GM12865 (cell line): ENCODE data around the gene SERINC3.
A peak's percentile ranks its signal among the peaks of the same experiment; 100 is the strongest.

ENCODE experiments used
- DNase-seq: peaks from one replicate; pipeline ENCODE4 v3.0.0; 2010; ENCODE audit warnings: low read depth
- H3K4me3 ChIP-seq: 2 replicates; pipeline ENCODE4 v1.5.1; 2011; ENCODE audit warnings: mild to moderate bottlenecking, low read depth, low read length, control low read depth
- TF ChIP-seq, protein P1 (sequence below): IDR thresholded peaks from 2 replicates; pipeline ENCODE4 v1.5.1; 2011; ENCODE audit warnings: low read length, control low read depth, low read depth, inconsistent platforms; ENCODE audit not compliant: insufficient read depth; ENCODE audit errors: missing control alignments

The SERINC3 gene

DNA sequence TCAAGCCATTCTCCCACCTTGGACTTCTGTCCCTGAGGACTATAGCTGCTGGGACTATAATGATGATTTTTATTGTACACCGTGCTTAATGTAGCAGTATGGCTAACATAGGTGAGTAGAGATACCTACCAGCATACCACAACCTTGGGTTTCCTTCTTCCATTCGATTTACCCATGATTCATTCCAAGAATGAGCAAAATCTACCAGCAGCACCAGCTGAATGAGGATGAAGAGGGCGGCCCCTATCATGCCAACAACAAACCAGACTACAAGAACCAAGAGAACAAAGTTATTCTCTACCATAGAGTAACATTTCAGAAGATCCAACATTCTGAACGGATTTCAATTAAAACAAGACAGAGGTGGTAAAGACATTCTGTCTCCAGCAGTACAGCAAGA lies 12.1 kb downstream of the SERINC3 start:
- no peak for DNase-seq
- TF ChIP-seq, protein P1, sequence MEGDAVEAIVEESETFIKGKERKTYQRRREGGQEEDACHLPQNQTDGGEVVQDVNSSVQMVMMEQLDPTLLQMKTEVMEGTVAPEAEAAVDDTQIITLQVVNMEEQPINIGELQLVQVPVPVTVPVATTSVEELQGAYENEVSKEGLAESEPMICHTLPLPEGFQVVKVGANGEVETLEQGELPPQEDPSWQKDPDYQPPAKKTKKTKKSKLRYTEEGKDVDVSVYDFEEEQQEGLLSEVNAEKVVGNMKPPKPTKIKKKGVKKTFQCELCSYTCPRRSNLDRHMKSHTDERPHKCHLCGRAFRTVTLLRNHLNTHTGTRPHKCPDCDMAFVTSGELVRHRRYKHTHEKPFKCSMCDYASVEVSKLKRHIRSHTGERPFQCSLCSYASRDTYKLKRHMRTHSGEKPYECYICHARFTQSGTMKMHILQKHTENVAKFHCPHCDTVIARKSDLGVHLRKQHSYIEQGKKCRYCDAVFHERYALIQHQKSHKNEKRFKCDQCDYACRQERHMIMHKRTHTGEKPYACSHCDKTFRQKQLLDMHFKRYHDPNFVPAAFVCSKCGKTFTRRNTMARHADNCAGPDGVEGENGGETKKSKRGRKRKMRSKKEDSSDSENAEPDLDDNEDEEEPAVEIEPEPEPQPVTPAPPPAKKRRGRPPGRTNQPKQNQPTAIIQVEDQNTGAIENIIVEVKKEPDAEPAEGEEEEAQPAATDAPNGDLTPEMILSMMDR = no peak
- H3K4me3 ChIP-seq = no peak overlapping the region

GRCh38 chr20:44504402-44505307 lies 17.2 kb downstream of the SERINC3 start:
- TF ChIP-seq, protein P1 = no peak
- no peak for DNase-seq
- H3K4me3 ChIP-seq = no peak overlapping the region

GRCh38 chr20:44502968-44503367 lies 18.9 kb downstream of the SERINC3 start:
- H3K4me3 ChIP-seq = no peak overlapping the region
- DNase-seq = no peak
- TF ChIP-seq, protein P1 = no peak

GRCh38 chr20:44501448-44501847 lies 20.4 kb downstream of the SERINC3 start:
- no peak for DNase-seq
- no peak overlapping the region for H3K4me3 ChIP-seq
- TF ChIP-seq, protein P1 = no peak

DNA sequence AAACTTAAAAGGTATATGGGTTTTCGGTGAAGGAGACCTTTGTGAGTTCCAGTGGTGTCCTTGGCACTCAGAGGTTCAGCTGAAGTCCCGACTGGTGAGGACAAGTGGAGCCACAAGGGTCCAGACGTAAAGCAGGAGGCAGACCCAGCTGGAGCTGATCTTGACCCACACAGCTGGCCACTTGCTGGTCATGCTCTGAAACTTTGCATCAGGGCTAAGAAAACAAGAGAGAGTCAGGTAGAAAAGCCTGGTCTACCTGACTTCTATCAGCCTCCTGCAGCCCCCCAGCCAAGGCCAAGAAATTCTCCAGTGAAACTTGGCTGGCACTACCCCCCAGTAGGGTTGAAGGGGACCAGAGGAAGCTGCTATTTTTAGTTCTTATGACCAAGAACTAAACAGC lies 21.6 kb downstream of the SERINC3 start:
- TF ChIP-seq, protein P1 = no peak
- H3K4me3 ChIP-seq = no peak overlapping the region
- no peak for DNase-seq

- TF ChIP-seq, protein P1 = no peak
- H3K4me3 ChIP-seq = no peak overlapping the region
- no peak for DNase-seq
Measured at GRCh38 chr20:44497761-44498160, 24.1 kb downstream of the SERINC3 start.

DNA sequence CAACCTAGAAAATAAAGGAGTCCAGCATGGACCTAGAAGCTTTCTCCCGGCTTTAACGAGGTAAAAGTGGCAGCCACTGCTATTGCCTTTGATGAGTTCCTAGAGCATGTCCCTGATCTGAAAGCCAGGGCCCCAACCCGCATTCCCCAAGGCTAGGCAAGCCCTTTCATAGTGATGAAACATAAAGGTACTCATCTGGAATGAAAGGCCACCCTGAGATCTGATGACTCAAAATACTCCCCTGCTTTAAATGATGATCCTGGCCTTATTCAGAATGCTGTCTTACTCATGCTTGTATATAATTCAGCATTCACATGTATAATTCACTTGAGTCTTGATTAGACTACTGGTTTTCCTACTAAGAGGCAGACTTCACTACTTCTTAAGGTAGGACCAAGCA lies 24.9 kb downstream of the SERINC3 start:
- peak; percentile 62 for DNase-seq
- TF ChIP-seq, protein P1 = no peak
- H3K4me3 ChIP-seq = no peak overlapping the region
